ENCODE data around the gene KRTCAP2.

Gene KRTCAP2

GRCh38 chr1:155183775-155184221 lies 10.7 kb upstream of the KRTCAP2 start:
- DNase-seq (ENCODE audit: low read depth in 3 of 3) = no peak

GRCh38 chr1:155182052-155182550 lies 9.0 kb upstream of the KRTCAP2 start:
- DNase-seq (ENCODE audit: low read depth in 3 of 3) = no peak

GRCh38 chr1:155181371-155182051 lies 8.4 kb upstream of the KRTCAP2 start:
- no peak for DNase-seq (ENCODE audit: low read depth in 3 of 3)

GRCh38 chr1:155179112-155180031 lies 6.3 kb upstream of the KRTCAP2 start:
- DNase-seq (ENCODE audit: low read depth in 3 of 3) = no peak

- DNase-seq (ENCODE audit: low read depth in 3 of 3) = no peak
Measured at GRCh38 chr1:155178441-155179111, 5.5 kb upstream of the KRTCAP2 start.

GRCh38 chr1:155177918-155178281 lies 4.8 kb upstream of the KRTCAP2 start:
- no peak for DNase-seq (ENCODE audit: low read depth in 3 of 3)

GRCh38 chr1:155177192-155177917 lies 4.3 kb upstream of the KRTCAP2 start:
- DNase-seq (ENCODE audit: low read depth in 3 of 3) = no peak

- DNase-seq (ENCODE audit: low read depth in 3 of 3) = peak; percentile 60 to 88 (median 80)
Measured at GRCh38 chr1:155176544-155177071, 3.5 kb upstream of the KRTCAP2 start.

- DNase-seq (ENCODE audit: low read depth in 3 of 3) = no peak
Measured at GRCh38 chr1:155175927-155176371, 2.8 kb upstream of the KRTCAP2 start.

GRCh38 chr1:155175281-155175926 lies 2.3 kb upstream of the KRTCAP2 start:
- no peak for DNase-seq (ENCODE audit: low read depth in 3 of 3)

- DNase-seq (ENCODE audit: low read depth in 3 of 3) = peak in 1 of 3 donors; percentile 50
Measured at GRCh38 chr1:155174324-155175280, 1.5 kb upstream of the KRTCAP2 start.

GRCh38 chr1:155173478-155174323 lies 597 bp upstream of the KRTCAP2 start, which contains the start of gene TRIM46:
TRIM46 (plus strand) TSS chr1:155173849; CDS start chr1:155173967, 118 bp downstream.
- peak in 2 of 3 donors; percentile 54 to 76 for DNase-seq (ENCODE audit: low read depth in 3 of 3)

- peak in 1 of 3 donors; percentile 46 for DNase-seq (ENCODE audit: low read depth in 3 of 3)
Measured at GRCh38 chr1:155171836-155172731, 1.0 kb downstream of the KRTCAP2 start.

GRCh38 chr1:155170806-155171205 lies 2.3 kb downstream of the KRTCAP2 start:
- DNase-seq (ENCODE audit: low read depth in 3 of 3) = no peak

GRCh38 chr1:155170101-155170785 lies 2.9 kb downstream of the KRTCAP2 start:
- no peak for DNase-seq (ENCODE audit: low read depth in 3 of 3)

GRCh38 chr1:155169541-155169940 lies 3.6 kb downstream of the KRTCAP2 start:
- no peak for DNase-seq (ENCODE audit: low read depth in 3 of 3)
